GM19324 (cell line): ENCODE measurements around the gene HRH4.

Experiments used
- ATAC-seq: cut with Tn5 transposase; IDR thresholded peaks from one replicate; pipeline ENCODE4 v1.9.1; 2021; ENCODE audit warnings: mild to moderate bottlenecking, moderate library complexity; ENCODE audit not compliant: unreplicated experiment, low FRiP score

Gene HRH4

GRCh38 chr18:24462838-24463775 lies 2.7 kb downstream of the HRH4 start:
- no peak for ATAC-seq

- ATAC-seq = no peak
Observed at GRCh38 chr18:24465486-24465885, 5.0 kb downstream of the HRH4 start.

- ATAC-seq = no peak
Observed at GRCh38 chr18:24466771-24467170, 6.3 kb downstream of the HRH4 start.

- no peak for ATAC-seq
Observed at GRCh38 chr18:24470022-24470618, 9.7 kb downstream of the HRH4 start.

GRCh38 chr18:24470805-24471204 lies 10.4 kb downstream of the HRH4 start:
- ATAC-seq = no peak

- no peak for ATAC-seq
Observed at GRCh38 chr18:24472591-24472990, 12.2 kb downstream of the HRH4 start.

GRCh38 chr18:24474406-24474805 lies 14.0 kb downstream of the HRH4 start:
- ATAC-seq = no peak

- ATAC-seq = no peak
Observed at GRCh38 chr18:24475926-24476589, 15.6 kb downstream of the HRH4 start.

- ATAC-seq = no peak
Observed at GRCh38 chr18:24479371-24479770, 18.9 kb downstream of the HRH4 start.

GRCh38 chr18:24482821-24483220 lies 22.4 kb downstream of the HRH4 start:
- no peak for ATAC-seq

- ATAC-seq = no peak
Observed at GRCh38 chr18:24485681-24486080, 25.2 kb downstream of the HRH4 start.

GRCh38 chr18:24486684-24487083 lies 26.2 kb downstream of the HRH4 start:
- no peak for ATAC-seq

GRCh38 chr18:24488824-24489493 lies 28.5 kb downstream of the HRH4 start:
- ATAC-seq = no peak

GRCh38 chr18:24490539-24490938 lies 30.1 kb downstream of the HRH4 start:
- no peak for ATAC-seq

- ATAC-seq = peak; percentile 80
Observed at GRCh38 chr18:24491927-24492834, 31.7 kb downstream of the HRH4 start.

- no peak for ATAC-seq
Observed at GRCh38 chr18:24494586-24494985, 34.1 kb downstream of the HRH4 start.

- no peak for ATAC-seq
Observed at GRCh38 chr18:24497031-24497754, 36.8 kb downstream of the HRH4 start.

- ATAC-seq = no peak
Observed at GRCh38 chr18:24499814-24500213, 39.4 kb downstream of the HRH4 start.

- no peak for ATAC-seq
Observed at GRCh38 chr18:24500217-24500616, 39.8 kb downstream of the HRH4 start.
